GM04504 (cell line): ENCODE data around the gene EFL1.
A peak's percentile ranks its signal among the peaks of the same experiment; 100 is the strongest.

Source experiments
- DNase-seq: peaks from one replicate; pipeline ENCODE4 v3.0.0-alpha.2; 2012; ENCODE audit warnings: low read depth

EFL1 gene

GRCh38 chr15:82124331-82125263, 137.9 kb downstream of the EFL1 start:
- no peak for DNase-seq

- peak; percentile 98 for DNase-seq
These were observed 139.7 kb downstream of the EFL1 start for GRCh38 chr15:82122746-82123400.

GRCh38 chr15:82118040-82118439, 144.5 kb downstream of the EFL1 start:
- DNase-seq, result no peak

- DNase-seq, result no peak
These were observed 145.2 kb downstream of the EFL1 start for GRCh38 chr15:82117296-82117695.

- no peak for DNase-seq
These were observed 147.9 kb downstream of the EFL1 start for GRCh38 chr15:82114660-82115059.

- DNase-seq, result no peak
These were observed 149.3 kb downstream of the EFL1 start for GRCh38 chr15:82113106-82113715.

- DNase-seq, result no peak
These were observed 150.6 kb downstream of the EFL1 start for GRCh38 chr15:82111918-82112317.

GRCh38 chr15:82110144-82110543, 152.4 kb downstream of the EFL1 start:
- no peak for DNase-seq

- DNase-seq, result no peak
These were observed 153.9 kb downstream of the EFL1 start for GRCh38 chr15:82108489-82109078.

- DNase-seq, result no peak
These were observed 155.9 kb downstream of the EFL1 start for GRCh38 chr15:82106679-82107078.

GRCh38 chr15:82105451-82106215, 156.9 kb downstream of the EFL1 start:
- DNase-seq, result no peak

- DNase-seq, result no peak
These were observed 159.1 kb downstream of the EFL1 start for GRCh38 chr15:82103468-82103867.

- no peak for DNase-seq
These were observed 162.2 kb downstream of the EFL1 start for GRCh38 chr15:82100111-82100929.

GRCh38 chr15:82098674-82099073, 163.9 kb downstream of the EFL1 start:
- no peak for DNase-seq

GRCh38 chr15:82095803-82096202, 166.7 kb downstream of the EFL1 start:
- no peak for DNase-seq

GRCh38 chr15:82093774-82094211, 168.7 kb downstream of the EFL1 start:
- DNase-seq, result no peak

- no peak for DNase-seq
These were observed 169.2 kb downstream of the EFL1 start for GRCh38 chr15:82093325-82093724.

- DNase-seq, result no peak
These were observed 170.8 kb downstream of the EFL1 start for GRCh38 chr15:82091636-82092140.

GRCh38 chr15:82086243-82086995, 176.1 kb downstream of the EFL1 start:
- DNase-seq, result no peak
